ENCODE results near the gene USP49.

- TF ChIP-seq CTCF (IDR thresholded peaks at IDR 0.05) (no peak), POLR2A (IDR thresholded peaks at IDR 0.05) (no peak), POLR2AphosphoS5 (IDR thresholded peaks at IDR 0.05) (no peak)
Measured at GRCh38 chr6:41859356-41859755, 35.8 kb downstream of the USP49 start.

All from stomach (tissue), 4 donors.